CD4-positive, alpha-beta T cell treated with Interleukin-4 for 4 hours (primary cell): ENCODE data around the gene SNX33.
"Not testable (repeated sequence)": the region's sequence is repeated elsewhere in the genome, so short reads cannot be mapped to it uniquely, and the experiment has no call there.

Experiments
- DNase-seq: peaks from one replicate; pipeline ENCODE4 v3.0.0-alpha.2; 2020

Gene SNX33, protein sequence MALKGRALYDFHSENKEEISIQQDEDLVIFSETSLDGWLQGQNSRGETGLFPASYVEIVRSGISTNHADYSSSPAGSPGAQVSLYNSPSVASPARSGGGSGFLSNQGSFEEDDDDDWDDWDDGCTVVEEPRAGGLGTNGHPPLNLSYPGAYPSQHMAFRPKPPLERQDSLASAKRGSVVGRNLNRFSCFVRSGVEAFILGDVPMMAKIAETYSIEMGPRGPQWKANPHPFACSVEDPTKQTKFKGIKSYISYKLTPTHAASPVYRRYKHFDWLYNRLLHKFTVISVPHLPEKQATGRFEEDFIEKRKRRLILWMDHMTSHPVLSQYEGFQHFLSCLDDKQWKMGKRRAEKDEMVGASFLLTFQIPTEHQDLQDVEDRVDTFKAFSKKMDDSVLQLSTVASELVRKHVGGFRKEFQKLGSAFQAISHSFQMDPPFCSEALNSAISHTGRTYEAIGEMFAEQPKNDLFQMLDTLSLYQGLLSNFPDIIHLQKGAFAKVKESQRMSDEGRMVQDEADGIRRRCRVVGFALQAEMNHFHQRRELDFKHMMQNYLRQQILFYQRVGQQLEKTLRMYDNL

DNA sequence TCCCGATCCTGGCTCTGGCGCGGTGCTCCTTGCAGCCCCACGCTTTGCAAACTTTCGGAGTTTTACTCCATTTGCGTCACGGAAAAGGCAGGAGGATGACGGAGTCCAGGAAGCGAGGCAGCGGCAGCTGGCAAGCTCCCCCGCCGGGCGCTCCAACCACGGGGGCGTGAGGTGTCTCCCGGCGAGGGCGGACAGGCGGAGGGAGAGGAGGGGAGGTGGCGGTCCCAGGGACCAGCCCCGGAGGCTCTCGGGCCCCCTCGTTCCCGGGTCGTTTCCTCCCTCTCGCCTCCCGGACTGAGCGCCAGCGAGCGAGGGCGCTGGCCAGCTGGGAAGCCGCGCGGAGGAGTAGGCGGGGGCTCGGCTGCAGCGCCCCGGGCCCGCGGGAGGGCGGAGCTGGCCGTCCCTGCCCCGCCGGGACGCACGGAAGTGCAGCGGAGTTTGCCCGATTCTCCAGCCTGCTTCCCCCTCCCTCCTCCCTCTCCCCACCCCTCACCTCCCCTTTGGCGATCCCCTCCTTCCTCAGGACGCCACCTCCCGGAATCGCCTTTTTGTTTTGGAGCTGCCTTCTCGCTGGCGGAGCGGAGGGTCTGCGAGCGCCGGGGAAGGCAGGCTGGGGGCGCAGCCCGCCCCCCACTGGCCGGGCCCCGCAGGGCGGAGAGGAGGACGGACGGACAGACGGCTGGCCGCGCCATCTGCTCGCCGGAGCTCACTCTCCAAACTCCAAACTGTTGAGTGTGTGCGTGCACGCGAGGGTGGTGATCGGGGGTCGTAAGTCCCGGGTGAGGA, at the start of gene SNX33:
SNX33 (plus strand) TSS at position 543 of the 786 bp plus-strand sequence. CDS start 1,191 bp downstream, outside the sequence.
- peak; percentile 25 for DNase-seq

DNA sequence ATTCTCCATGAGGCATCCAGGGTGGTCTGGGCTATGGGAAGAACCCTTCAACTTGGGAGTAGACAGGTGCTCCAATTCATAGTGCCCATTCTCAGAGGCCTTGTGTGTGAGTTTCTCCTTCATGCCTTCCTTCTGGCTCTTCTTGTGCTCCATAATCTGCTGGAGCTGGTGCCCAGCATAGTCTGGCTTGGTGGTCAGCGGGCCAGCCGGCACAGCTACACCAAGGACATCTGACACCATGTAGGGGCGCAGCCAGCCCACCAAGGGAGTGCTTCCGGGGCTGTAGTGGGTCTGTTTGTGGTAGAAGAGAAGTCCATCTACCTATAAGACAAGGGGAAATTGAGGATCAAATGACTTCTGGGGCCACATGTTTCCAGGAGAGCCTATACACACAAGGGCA, 49.4 kb upstream of the SNX33 start:
- no peak for DNase-seq

DNA sequence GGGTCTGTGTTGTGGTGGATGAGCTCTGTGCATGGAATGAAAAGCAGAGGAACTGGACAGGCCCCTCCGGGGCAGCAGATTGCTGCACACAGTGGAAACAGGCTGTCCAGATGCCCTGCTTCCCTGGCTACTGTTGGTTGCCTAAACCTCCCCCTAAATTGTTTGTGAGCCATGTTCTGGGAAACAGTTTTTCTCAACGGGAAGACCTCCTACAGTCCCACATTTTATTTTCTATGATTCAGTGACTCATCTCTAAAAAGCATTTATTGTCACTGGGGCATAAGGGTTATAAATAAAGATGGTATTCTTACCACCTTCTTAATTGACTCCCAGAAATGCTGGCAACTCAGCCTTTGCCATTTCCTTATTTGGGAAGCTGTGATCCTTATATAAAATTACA, 48.3 kb upstream of the SNX33 start:
- no peak for DNase-seq

DNA sequence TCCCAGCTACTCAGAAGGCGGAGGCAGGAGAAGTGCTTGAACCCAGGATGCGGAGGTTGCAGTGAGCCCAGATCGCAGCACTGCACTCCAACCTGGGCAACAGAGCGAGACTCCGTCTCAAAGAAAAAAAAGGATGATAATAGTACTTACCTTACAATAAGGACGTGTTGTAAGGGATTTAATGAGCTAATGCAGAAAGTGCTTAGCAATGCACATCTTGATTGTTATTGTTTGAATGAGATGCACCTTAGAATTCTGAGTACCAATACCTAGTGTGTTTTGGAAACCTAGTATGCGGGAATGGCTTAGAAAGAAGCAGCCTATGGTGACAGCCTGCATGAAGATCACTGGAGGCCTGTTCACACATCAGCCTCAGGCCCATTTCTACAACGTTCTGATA, 41.7 kb upstream of the SNX33 start:
- no peak for DNase-seq

DNA sequence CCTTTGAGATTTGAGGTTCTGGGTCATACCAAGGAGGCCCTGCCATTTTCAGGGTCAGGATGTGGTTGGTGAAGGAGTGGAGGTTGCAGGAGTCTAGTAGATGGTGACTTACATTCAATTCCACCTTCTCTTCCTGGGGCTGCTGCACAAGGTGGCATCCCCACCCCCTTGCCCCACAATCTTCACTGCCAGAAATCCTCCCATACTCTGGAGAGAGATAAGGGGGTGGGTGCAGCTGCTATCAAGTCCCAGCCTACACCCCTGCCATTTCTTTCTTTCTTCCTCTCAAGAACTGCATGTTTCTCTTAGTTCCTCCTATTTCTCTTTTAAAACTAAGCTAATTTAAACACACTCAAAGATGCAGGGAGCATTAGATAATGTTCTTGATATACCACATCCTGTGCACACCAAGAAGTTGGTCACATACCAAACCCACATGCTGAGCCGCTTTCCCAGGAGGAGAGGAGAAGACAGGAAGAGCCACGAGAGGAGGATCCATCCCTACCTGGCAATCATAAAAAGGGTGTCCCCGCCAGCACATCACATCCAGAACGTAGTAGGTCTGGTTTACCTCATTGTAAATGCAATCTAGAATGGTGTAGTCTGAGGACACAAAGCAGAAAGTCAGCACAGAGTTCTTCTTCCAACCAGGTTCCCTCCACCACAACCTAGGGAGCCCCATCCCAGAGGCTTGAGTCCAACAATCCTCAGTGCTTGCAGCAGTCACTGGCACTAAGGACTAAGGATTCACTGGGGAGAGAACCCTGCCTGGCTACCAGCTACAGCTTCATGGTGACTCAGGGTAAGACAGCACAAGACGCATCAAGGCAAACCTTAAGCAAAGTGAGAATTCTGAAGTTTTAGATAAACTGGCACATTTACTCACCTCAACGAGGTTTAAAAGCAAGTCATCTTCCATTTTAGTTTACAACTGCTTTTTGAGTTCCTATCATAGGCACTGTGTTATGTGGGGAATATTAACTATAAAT, 40.7 kb upstream of the SNX33 start:
- peak; percentile 40 for DNase-seq

DNA sequence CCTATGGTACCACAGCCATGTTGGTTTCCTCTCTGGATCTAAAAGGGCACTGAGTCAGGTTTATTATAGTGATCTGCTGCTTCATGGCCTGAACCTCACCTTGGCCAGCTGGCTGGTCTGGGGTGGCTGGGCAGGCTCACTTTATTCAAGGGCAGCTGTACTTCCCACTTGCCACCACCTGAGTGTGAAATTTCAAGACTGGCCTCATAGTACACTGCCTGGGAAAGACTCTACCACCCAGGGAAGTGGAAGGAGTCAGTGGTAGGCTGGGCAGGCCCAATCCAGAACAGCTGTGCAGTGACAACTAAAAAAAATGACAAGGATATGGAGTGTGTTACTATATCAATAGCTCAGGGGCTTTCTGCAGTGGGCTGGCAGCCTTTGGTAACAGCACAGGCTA, 30.9 kb upstream of the SNX33 start:
- no peak for DNase-seq

DNA sequence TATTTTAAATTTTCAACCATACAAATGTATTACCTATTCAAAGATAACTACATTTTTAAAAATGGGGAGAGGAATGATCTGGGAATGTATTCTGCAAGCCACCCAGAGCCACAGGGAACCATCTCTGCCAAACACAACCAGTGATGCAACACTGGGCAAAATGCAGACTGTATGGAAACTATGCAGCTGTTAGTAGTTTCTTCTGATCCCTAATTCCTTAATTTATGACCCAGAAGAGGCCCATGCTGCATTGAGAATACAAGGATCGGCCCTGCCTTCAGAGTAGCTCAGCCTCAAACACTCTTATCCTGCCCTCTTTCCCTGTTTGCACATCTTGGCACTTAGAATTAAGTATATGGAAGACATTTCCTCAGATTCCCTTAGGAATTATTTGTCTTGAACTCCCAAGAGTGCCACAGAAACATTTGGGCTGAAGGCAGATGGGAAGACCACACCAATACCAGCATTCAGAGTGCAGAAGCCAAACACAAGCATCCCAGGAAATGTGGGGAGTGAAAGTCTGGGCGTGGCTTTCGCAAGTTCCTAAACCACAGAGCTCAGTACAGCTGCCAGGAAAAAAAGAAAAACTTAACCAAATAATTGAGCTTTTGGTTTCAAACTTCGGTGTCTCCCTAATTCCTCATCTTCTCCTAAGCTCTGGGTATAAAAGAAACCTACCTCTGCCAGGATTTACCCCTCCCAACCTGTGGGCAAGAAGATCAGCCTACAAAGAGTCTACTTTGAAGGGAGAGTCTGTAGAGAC, 27.5 kb upstream of the SNX33 start:
- no peak for DNase-seq

DNA sequence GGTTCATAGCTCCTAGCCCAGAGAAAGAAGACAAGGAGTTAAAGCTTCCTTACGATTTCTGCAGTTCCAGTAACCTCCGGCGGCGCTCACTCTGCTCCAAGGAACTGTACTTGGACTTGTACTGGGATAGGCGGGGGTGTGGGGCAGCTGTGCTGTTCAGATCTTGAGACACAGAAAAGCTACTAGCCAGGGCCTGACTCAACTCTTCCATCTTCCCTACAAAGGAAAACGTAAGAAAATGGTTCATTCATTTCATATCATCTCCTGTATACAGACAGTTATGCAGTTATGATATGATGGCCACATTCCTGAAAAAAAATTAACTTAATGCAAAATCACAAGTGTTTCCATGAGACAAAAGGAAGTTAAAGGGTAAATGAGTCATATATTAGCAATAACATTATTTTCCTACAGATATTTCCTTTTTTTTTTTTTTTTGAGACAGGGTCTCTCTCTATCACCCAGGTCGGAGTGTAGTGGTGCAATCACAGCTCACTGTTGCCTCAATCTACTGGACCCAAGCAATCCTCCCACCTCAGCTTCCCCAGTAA, 26.8 kb upstream of the SNX33 start:
- DNase-seq: no peak

DNA sequence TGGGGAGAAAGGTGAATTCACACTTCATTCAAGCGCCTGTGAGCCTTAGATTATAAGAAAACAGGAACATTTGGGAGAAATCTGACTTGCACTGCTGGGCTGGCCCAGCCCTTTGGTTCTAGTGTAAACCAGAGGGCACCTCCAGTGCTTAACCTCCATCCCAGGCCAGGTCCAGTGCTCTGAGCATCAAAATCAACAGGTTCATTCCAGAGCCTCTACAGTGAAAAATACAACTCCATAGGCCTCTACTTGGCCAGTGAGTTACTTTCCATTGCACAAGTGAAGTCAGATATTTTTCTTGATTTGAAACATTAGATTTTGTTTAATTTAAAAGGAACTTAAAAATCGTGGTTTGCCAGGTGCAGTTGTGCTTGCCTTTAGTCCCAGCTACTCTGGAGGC, 25.2 kb upstream of the SNX33 start:
- DNase-seq: no peak

DNA sequence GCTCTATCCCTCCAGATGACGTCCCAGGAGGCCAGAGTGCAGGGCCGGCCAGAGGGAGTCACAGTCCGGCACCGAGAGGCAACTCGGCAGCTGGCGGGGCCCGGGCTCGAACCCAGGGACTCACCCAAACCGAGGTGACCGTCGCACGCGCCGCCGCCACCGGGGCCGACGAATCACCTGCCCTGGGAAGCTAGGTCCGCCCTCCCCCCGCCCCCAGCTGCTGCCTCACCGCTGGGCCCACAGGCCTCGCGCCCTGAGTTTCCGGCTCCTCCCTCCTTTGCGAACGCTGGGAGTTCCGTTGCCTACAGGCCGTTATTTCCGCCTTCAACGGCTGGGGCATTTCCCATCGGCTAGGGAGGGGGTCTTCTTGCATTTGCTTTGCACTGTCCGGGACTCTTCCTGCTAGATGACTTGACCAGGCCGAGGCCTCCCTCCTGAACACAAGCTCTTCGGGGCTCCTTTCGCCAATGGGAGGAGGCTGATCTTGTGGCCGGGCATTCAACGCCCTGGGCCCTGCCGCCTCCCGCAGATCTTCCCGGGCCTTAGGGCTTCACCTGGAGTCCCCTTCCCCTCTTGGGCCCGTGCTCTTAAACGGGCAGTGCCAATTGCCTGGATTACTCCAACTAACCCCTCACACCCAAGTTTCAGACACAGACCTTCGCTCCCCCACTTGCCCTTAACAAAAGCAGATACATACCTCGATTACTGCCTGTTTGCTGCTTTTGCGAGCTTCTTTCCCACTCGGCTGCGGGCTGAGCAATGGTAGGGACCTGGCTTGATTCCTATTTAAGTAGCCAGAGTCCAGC, 22.0 kb upstream of the SNX33 start, which contains the start of gene SNUPN:
SNUPN (minus strand) TSS at position 184 of the 806 bp plus-strand sequence. CDS start 4,674 bp downstream, outside the sequence.
- peak; percentile 92 for DNase-seq

DNA sequence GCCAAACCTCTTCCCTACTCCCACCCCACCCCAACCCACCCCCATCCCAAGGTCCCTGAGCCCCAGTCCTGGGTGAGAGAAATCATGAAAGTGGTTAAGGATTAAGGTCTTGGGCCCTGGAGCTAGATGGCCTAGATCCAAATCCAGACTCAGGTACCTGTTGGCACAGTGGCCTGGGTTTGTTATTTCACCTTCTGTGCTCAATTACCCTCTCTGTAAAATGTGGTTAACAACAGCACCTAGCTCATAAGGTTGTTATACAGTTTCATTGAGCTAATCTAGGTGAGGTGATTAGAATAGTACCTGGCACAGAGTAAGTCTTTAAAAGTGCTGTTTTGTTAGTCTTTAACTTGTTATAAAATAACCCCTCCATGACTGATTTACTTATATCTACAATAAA, 15.8 kb upstream of the SNX33 start:
- no peak for DNase-seq

DNA sequence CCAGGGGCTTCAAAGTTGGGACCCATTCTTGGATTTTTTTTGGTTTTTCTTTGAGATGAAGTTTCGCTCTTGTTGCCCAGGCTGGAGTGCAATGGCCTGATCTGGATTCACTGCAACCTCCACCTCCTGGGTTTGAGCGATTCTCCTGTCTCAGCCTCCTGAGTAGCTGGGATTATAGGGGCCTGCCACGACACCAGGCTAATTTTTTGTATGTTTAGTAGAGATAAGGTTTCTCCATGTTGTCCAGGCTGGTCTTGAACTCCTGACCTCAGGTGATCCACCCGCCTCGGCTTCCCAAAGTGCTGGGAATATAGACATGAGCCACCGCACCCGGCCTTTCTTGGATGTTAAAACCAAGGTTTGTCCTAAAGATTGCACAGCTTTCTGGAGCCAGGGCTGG, 13.8 kb upstream of the SNX33 start:
- not testable (repeated sequence) for DNase-seq

DNA sequence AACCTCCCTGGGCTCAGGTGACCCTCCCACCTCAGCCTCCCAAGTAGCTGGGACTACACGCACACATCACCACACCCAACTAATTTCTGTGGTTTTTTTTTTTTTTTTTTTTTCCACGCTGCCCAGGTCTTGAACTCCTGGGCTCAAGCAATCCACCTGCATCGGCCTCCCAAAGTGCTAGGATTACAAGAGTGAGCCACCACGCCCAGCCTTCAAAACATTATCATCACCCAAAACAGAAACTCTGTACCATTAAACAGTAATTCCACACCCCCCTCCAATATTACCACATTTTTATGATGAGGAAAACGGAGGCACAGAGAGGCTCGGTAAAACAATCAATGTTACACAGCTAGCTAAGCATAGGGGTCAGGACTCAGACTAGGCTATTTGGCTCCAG, 11.7 kb upstream of the SNX33 start:
- no peak for DNase-seq

DNA sequence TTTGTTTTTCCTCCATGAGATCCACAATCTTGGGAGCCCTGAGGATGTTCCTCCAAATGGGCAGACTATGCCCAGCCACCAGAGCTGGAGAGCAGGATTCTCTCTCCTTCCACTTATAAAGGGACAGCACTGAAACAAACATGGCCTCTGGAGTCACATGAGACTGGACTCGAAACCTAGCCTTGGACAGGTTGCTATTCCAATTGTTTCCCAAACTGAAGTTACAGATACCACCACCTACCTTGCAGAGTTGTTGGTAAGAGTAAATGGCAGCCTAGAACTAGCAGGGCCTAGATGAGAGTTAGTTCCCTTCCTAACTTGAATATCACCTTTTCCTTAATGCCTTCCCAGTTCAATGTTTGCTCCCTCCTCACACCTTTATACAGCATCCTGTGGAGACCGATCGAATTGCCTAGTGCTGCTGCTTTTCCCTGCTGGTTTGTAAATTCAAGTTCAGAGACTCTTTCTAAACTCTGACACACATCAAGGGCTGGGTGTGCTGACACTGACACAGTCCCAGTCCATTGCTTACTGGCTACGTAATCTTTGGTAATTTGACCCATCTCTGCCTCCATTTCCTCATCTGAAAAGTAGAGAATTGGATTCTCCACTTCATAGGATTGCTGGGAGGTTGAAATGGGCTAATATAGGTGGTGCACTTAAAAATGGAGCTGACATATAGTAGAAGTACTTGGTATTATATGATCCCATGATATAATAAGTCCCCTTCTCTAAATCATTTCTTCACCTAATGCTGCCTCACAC, 10.3 kb upstream of the SNX33 start:
- no peak for DNase-seq

DNA sequence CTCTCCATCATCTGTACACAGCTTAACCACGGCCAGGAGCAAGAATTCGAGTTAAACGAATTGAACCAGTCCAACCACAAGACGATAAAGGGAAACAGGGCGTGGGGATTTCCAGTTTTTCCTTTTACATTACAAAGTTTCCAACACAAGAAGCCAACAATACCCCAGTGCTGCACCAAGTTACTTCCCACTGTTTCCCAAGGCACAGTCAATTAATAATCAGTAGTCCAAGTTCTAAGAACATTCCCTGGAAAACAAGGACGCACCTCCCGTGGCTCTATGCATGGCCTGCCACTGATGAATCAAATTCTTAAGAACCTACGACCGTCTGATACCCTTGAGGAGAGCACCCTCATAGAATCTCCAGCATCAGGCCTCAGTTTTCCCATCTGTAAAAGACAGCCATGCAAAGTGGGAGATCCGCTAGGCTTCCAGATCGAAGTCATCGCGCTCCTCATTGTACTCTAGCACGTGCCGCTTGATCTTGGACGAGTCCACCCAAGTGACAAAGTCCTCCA, 8.5 kb upstream of the SNX33 start:
- peak; percentile 36 for DNase-seq

DNA sequence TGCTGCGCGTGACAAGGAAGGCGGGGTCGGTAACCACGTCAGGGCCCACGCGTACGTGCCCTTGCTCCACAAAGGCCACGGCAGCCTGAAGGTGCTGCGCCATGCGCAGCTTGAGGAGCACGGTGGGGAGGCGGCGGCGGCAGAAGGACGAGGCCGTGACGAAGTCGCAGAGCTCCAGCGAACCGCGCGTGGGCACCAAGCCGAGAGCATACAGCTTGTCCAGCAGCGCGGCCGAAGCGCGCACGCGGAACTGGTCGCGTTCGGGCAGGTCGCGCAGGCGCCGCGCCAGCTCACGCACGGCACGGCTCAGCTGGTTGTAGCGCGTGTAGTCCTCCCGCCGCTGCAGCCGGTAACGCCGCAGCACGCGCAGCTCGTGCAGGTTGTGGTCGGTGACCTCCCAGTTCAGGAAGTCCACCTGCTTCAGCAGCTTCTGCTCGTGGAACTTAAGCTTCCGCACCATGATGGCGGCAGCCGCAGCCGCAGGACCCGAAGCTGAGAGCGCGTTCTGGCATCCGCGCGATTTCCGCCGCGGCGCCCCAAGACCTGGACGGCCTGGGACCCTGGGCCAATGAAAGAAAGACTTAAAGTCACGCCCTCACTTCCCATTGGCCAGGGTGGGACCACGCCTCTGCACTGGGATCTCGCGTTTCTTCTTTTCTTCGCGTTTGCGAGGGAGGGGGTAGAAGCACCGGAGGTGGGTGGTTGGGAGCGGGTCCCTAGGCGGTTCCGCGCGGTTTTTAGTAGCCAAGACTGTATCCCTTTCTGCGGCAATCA, 7.8 kb upstream of the SNX33 start, which contains the start of gene IMP3:
IMP3 (minus strand) TSS at position 516 of the 774 bp plus-strand sequence; CDS start at position 460, 56 bp downstream.
- peak; percentile 94 for DNase-seq

DNA sequence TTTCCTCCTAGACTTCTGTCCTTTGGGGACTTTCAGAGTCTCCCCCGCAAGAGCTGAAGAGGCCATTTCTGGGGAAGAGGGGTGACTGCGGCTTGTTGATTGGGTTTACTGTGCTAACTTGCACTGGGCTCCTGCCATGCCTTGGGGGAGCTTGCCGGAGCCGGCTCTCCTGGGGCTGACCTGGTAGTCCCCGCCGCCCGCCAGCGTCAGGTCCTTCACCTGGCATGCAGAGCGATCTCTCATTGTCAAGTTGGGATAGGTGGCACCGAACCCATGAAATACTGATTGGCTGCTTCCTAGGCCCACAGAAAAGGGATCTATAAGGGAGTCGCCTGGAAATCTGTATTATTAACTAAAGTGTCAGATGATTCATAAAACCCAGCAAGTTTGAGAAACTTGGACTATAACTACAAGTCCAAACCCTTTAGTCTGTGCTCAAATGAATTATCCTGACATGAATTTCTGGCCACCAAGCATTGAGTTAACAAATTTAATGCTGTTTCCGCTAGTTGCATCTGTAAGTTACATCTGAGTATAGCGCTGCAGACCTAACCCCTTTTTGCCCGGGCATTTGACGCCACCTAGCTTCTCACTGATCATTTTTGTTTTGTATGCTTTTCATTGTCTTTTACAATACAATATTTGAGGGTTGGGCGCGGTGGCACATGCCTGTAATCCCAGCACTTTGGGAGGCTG, 7.1 kb upstream of the SNX33 start:
- peak; percentile 75 for DNase-seq

DNA sequence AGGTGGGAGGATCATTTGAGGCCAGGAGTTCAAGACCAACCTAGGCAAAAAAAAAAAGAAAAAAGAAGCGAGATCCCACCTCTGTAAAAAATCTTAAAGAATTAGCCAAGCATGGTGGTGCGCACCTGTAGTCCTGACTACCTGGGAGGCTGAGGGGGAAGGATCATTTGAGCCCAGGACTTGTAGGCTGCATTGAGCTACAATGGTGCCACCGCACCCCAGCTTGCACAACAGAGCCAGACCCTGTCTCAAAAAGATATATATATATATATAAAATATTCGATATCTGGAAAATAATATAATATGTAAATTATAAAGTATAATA, 6.6 kb upstream of the SNX33 start:
- DNase-seq: no peak
